HG03469 (cell line): ENCODE measurements around the gene KLHDC4.
"Not testable (repeated sequence)": the region's sequence is repeated elsewhere in the genome, so short reads cannot be mapped to it uniquely, and the experiment has no call there.

Experiments used
- ATAC-seq: cut with Tn5 transposase; IDR thresholded peaks from one replicate; pipeline ENCODE4 v1.9.1; 2021; ENCODE audit warnings: mild to moderate bottlenecking, moderate library complexity, moderate number of reproducible peaks; ENCODE audit not compliant: unreplicated experiment

Gene KLHDC4

DNA sequence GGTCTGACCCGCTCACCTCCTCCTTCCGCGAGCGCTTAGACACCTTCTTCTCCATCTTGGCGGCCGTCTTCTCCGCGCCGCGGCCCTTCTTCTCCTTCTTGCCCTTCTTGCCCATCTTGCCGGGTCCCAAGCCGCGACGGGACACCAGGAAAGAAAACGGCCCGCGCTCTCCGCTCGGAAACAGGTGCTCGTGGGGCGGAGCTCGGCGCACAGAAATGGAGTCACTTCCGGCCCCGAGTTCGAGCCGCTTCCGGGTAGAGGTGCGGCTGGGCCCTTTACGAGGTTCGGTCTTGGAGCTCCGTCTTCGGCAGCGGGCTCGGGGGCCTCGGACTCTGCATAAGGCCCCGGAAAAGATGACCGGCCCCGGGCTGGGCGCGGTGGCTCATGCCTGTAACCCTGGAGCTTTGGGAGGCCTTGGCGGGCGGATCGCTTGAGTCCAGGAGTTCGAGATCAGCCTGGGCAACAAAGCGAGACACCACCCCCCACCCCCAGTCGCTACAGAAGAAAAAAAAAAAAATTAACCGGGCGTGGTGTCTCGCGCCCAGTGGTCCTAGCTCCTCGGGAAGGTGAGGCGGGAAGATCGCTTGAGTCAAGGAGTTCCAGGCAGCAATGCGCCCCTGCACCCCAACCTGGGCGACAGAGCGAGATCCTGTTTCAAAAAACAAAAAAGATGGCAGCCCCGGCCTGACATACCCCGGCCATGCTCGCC is at the start of gene KLHDC4:
Gene KLHDC4 (minus strand): TSS at position 211 of the 709 bp plus-strand sequence. CDS start 96 bp downstream, at position 115.
- no peak for ATAC-seq

- ATAC-seq = no peak
Measured at GRCh38 chr16:87815567-87815966, 49.8 kb upstream of the KLHDC4 start.

DNA sequence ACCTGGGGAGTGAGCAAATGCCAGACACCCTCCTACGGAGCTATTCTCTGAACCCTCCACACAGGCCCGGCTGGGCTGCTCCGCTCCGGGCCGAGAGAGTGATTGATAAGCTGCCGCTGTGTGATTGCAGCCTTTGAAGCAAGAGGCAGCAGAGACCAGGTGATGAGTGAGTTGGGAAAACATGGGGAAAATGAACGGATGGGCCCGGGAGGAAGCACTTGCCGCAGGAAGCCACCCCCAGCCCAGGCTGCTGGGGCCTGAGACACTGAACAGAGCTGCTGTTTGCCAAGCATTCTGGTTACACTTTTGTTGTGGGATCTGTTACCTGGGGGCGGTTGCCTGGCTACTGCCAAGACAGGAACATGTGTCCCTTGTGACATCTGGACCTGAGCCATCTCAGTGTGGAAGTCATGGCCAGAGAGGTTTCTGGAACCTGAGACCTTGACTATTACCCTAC is 46.4 kb upstream of the KLHDC4 start:
- no peak for ATAC-seq

GRCh38 chr16:87811454-87811853 is 45.7 kb upstream of the KLHDC4 start:
- ATAC-seq = not testable (repeated sequence)

DNA sequence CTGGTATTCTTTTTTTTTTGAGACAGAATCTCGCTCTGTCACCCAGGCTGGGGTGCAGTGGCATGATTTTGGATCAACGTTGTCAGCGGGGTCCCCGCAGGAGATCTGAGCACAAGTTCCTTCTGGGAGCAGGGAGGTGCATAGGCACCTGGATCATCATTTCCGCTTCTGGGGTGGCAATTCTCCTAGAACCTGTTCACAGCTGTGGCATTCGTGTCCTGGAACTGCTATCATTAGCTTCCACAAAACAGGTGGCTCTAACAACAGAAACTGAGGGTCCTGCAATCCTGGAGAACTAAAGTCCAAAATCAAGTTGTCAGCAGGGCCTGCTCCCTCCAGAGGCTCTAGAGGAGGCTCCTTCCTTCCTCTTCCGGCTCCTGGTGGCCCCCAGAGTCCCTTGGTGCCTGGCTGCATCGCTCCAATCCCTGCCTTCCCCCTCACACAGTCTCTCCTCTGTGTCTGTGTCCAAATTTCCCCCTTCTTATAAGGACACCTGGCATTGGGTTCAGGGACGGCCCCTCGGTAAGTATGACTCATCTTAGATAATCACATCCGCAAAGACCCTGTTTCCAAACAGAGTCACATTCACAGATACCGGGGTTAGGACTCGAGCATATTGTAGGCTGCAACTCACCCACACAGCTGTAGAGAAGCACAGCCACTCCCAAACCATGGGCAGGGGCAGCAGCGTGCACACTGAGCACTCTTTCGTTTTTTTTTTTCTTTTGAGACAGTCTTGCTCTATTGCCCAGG is 43.5 kb upstream of the KLHDC4 start:
- ATAC-seq = peak; percentile 32

DNA sequence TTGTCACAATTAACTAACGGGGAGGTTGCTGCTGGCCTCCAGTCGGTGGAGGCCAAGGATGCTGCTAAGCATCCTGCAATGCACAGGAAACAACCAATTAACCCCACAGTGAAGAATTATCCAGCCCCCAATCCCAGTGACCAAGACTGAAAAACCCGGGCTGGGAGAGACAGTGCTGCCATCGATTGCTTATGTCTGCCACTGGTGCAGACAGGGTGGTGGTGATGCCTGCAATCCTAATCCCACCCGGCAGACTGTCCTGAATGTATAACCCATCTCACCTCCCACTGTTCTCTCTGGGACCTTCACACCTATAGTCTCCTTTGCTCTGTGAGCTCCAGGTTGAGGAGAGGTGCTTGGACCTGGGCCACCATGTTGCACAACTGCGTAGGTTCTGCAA is 42.3 kb upstream of the KLHDC4 start:
- no peak for ATAC-seq

GRCh38 chr16:87806641-87807546 is 41.1 kb upstream of the KLHDC4 start:
- no peak for ATAC-seq

DNA sequence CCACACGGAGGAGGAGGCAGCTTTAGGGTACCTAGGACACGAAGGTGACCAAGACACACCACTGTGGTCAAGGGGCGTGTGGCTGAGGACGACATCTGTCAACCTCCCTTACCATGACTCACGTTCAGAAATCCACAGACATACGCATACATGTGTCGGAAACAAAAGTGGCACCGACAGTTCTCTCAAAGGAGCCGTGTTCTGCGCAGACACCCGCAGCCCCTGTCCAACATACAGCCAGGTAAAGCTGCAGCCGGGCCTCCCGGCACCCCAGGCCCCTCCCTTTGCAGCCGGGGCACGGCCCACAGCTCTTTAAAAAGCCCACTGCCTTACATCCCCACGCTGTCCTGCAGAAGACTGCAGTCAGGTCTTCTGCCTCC is 40.5 kb upstream of the KLHDC4 start:
- no peak for ATAC-seq

DNA sequence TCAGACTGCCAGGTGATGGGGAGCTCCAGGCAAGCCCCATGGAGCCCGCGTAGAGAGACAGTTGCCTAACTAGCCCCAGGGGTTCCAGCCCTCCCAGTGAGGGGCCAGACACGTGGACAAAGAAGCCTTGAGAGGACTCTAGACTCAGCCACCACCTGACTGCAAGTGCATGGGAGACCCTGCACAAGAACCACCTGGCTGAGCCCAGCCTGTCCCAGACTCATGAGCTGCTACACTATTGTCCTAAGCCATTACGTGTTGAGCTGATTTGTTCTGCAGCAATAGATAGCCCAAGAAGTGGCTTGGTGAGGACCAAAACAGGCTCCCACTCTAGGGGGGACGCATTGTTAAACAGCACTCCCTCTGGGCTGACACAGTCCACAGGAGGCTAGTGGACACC is 37.6 kb upstream of the KLHDC4 start:
- no peak for ATAC-seq

- no peak for ATAC-seq
Measured at GRCh38 chr16:87802670-87803069, 36.9 kb upstream of the KLHDC4 start.

- no peak for ATAC-seq
Measured at GRCh38 chr16:87801679-87802259, 36.0 kb upstream of the KLHDC4 start.

GRCh38 chr16:87800497-87800896 is 34.7 kb upstream of the KLHDC4 start:
- no peak for ATAC-seq

GRCh38 chr16:87795336-87795735 is 29.6 kb upstream of the KLHDC4 start:
- ATAC-seq = no peak

GRCh38 chr16:87794485-87795078 is 28.8 kb upstream of the KLHDC4 start:
- ATAC-seq = no peak

- ATAC-seq = no peak
Measured at GRCh38 chr16:87792205-87792565, 26.4 kb upstream of the KLHDC4 start.

DNA sequence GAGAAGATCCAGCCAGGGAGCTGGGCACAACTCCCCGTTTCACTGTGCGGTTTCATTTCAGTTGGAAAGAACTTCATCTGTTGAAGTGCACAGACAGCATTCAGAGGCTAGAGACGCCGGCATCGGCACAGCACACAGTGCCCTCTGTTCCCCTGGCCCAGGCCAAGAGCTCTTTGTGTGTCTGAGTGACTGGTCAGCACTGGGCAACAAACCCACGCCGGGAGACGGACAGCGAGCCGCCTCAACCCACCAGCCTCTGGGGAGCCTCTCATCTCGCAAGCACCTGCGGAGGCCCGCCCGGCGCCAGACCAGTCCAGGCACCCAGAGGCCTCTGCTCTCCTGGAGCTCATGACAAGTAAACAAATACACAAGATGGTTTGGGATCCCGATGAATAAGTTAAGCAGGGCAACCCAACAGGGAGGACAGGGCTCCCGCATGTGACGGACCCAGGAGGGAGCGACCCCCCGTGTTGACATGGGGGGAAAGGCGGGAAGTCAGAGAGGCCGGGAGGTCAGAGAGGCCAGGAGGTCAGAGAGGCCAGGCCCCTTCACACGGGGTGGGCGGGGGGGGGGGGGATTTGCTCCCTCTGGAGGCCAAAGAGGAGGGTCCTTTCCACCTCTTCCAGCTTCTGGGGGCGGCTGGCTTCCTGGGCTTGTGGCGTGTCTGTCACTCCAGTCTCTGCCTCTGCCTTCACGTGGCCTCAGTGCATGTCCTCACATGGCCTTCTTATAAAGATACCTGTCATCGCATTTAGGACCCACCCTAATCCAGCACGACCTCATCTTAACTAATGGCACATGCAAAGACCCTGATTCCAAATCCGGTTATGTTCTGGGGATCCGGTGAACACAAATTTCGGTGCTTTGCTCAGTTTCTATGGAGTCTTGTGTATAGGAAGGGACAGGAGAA is 25.8 kb upstream of the KLHDC4 start:
- ATAC-seq = no peak

GRCh38 chr16:87790292-87791100 is 24.7 kb upstream of the KLHDC4 start:
- no peak for ATAC-seq

- ATAC-seq = no peak
Measured at GRCh38 chr16:87789437-87790291, 23.9 kb upstream of the KLHDC4 start.
